HL-60 (cell line): ENCODE data around the gene SH3TC2.

Source experiments
- DNase-seq, 2 experiments: peaks; one replicate each; pipeline ENCODE4 v3.0.0-alpha.2; 2010 to 2020; ENCODE audit warnings: low read depth in 1 of 2, low spot score in 1 of 2
- H3K27ac ChIP-seq: fragments of 250-450 bp; sonication (Bioruptor Pico); replicated peaks from 2 replicates; pipeline ENCODE4 v1.5.1; 2020; ENCODE audit warnings: mild to moderate bottlenecking, moderate library complexity
- H3K27me3 ChIP-seq: fragments of 250-450 bp; sonication (Bioruptor Pico); 2 replicates; pipeline ENCODE4 v1.5.1; 2021; ENCODE audit warnings: mild to moderate bottlenecking, moderate library complexity; ENCODE audit not compliant: insufficient read depth, poor library complexity, severe bottlenecking
- H3K4me3 ChIP-seq: replicated peaks from 2 replicates; pipeline ENCODE4 v1.5.1; 2011; ENCODE audit warnings: mild to moderate bottlenecking, control low read depth, low read length; ENCODE audit not compliant: insufficient read depth
- GABPA ChIP-seq: IDR thresholded peaks from 2 replicates; pipeline ENCODE4 v1.6.1; 2012; ENCODE audit warnings: low read depth
- POLR2AphosphoS5 ChIP-seq: IDR thresholded peaks from 2 replicates; pipeline ENCODE4 v1.6.1; 2012; ENCODE audit warnings: low read depth
- REST ChIP-seq: IDR thresholded peaks from 2 replicates; pipeline ENCODE4 v1.6.1; 2012; ENCODE audit warnings: low read depth; ENCODE audit not compliant: insufficient replicate concordance
- SPI1 ChIP-seq: IDR thresholded peaks from 2 replicates; pipeline ENCODE4 v1.6.1; 2012; ENCODE audit warnings: low read depth, mild to moderate bottlenecking, borderline replicate concordance
- TF ChIP-seq, protein P1 (sequence below): IDR thresholded peaks from one replicate; pipeline ENCODE4 v1.5.1; 2011; ENCODE audit warnings: low read length, control low read depth, inconsistent platforms; ENCODE audit not compliant: insufficient read depth

Gene SH3TC2

DNA sequence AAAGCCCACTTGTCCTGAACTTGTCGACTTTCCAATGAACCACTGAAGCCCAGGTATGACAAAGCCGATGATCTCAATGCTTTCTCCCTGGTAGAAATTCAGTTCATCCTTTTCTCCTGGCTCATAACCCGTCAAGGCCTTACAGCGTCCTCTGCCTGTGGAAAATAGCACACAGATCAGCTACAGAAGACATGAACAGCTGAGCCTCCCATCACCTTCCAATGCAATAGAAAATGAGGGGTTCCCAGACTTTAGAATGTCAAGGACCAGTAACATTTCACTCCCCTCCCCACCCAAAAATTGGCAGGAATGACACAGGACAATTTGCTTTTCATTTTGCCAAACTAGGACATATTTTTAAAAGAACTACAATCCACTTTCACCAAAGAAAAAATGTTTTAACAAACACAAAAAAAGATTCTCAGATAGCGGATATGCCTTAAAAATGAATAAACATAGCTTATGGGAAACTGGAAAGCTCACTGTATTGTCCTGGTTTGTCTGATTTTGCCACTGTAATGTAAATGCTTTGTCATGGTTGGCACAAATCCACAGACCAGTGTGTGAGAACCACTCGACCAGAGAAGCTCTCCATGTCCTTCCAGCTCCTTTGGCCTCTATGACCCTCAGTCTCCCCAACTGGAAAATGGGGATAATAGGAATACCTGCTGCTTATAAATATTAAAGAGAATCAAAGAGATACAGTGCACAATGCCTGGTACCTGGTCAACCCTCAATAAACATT lies 24.4 kb downstream of the SH3TC2 start:
- H3K27me3 ChIP-seq, result no peaks in the 10 kb centered on the region
- H3K27ac ChIP-seq, result peak overlapping the region; percentile 36
- TF ChIP-seq GABPA (no peak), SPI1 (no peak), REST (no peak), POLR2AphosphoS5 (no peak)
- TF ChIP-seq, protein P1, sequence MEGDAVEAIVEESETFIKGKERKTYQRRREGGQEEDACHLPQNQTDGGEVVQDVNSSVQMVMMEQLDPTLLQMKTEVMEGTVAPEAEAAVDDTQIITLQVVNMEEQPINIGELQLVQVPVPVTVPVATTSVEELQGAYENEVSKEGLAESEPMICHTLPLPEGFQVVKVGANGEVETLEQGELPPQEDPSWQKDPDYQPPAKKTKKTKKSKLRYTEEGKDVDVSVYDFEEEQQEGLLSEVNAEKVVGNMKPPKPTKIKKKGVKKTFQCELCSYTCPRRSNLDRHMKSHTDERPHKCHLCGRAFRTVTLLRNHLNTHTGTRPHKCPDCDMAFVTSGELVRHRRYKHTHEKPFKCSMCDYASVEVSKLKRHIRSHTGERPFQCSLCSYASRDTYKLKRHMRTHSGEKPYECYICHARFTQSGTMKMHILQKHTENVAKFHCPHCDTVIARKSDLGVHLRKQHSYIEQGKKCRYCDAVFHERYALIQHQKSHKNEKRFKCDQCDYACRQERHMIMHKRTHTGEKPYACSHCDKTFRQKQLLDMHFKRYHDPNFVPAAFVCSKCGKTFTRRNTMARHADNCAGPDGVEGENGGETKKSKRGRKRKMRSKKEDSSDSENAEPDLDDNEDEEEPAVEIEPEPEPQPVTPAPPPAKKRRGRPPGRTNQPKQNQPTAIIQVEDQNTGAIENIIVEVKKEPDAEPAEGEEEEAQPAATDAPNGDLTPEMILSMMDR, result no peak
- no peak overlapping the region for H3K4me3 ChIP-seq
- no peak for DNase-seq

DNA sequence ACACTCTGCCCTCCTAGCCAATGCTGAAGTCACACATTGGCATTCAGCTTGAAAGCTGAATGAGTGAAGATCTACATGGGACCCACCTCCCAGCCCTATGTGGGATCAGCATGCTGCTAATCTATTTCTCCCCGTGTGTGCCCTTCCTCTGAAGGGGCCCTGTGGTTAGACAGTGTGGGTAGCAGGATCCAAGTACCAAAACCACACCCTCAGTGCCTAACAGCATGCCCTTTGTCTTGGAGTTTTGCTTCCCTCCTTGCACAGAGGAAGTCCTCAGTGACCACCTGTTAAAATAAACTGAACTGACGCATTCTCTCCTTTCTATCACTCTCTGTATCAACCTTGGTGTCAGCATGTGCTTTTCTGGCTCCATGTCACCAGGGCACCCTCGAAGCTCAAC lies 25.0 kb downstream of the SH3TC2 start:
- Histone ChIP-seq H3K27me3 (no peaks in the 10 kb centered on the region), H3K27ac (peak overlapping the region; percentile 36), H3K4me3 (no peak overlapping the region)
- TF ChIP-seq, protein P1, result no peak
- TF ChIP-seq SPI1, result peak; percentile 83
- peak; percentile 91 for TF ChIP-seq POLR2AphosphoS5
- DNase-seq, result peak; percentile 73 to 86

DNA sequence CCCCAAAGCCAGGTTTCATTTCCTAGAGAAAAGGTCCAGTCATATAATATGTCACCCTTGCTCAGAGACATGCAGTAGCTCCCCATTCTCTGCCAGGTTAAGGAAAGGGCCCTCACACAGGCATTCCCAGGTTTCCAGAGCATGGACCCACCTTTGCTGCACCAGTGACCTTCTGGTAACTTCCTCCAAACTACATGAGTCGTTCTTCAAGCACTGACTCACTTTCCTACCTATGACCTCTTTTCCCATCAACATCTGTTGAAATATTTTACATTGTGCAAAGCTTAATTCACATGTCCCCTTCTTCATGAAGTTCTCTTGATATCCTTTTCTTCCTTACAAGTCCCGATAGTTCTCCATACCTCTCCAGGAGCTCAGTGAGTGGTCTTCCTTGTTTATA lies 25.9 kb downstream of the SH3TC2 start:
- no peak for DNase-seq
- H3K27ac ChIP-seq, result peak overlapping the region; percentile 27; the same call in 1 of the 2 replicates
- TF ChIP-seq GABPA (no peak), REST (no peak), SPI1 (no peak), POLR2AphosphoS5 (no peak)
- TF ChIP-seq, protein P1, result no peak

More for the DNA sequence above, 25.9 kb downstream of the SH3TC2 start:
- no peaks in the 10 kb centered on the region for H3K27me3 ChIP-seq
- no peak overlapping the region for H3K4me3 ChIP-seq
